Kidney tubule cell (primary cell): ENCODE data around the gene ACD.

ENCODE experiments used
- DNase-seq: peaks from one replicate; pipeline ENCODE4 v3.0.0-alpha.2; 2018; ENCODE audit warnings: low spot score

The ACD gene

GRCh38 chr16:67647681-67648080 lies 12.4 kb downstream of the ACD start:
- no peak for DNase-seq

- peak; percentile 20 for DNase-seq
Observed at GRCh38 chr16:67647111-67647651, 12.9 kb downstream of the ACD start.

GRCh38 chr16:67645397-67646121 lies 14.5 kb downstream of the ACD start:
- DNase-seq = no peak

GRCh38 chr16:67644038-67644437 lies 16.0 kb downstream of the ACD start:
- DNase-seq = no peak

- DNase-seq = no peak
Observed at GRCh38 chr16:67641779-67642708, 18.0 kb downstream of the ACD start.

GRCh38 chr16:67637625-67638024 lies 22.4 kb downstream of the ACD start:
- DNase-seq = no peak

- no peak for DNase-seq
Observed at GRCh38 chr16:67636713-67637112, 23.3 kb downstream of the ACD start.

GRCh38 chr16:67632415-67633172 lies 27.5 kb downstream of the ACD start:
- no peak for DNase-seq

- no peak for DNase-seq
Observed at GRCh38 chr16:67628216-67628615, 31.8 kb downstream of the ACD start.

GRCh38 chr16:67613808-67614207 lies 46.3 kb downstream of the ACD start:
- DNase-seq = no peak

- no peak for DNase-seq
Observed at GRCh38 chr16:67608364-67608763, 51.7 kb downstream of the ACD start.
